AG10803 (cell line): ENCODE measurements around the gene HOXC11.

Experiments
- DNase-seq: peaks from one replicate; pipeline ENCODE4 v3.0.0; 2010; ENCODE audit warnings: low read depth
- H3K4me3 ChIP-seq: 2 replicates; pipeline ENCODE4 v1.5.1; 2011; ENCODE audit warnings: mild to moderate bottlenecking, low read length, control low read depth
- TF ChIP-seq, protein P1 (sequence below): conservative IDR thresholded peaks from 2 replicates; pipeline ENCODE4 v1.5.1; 2011; ENCODE audit warnings: mild to moderate bottlenecking, low read length, control low read depth, inconsistent platforms

HOXC11 gene

DNA sequence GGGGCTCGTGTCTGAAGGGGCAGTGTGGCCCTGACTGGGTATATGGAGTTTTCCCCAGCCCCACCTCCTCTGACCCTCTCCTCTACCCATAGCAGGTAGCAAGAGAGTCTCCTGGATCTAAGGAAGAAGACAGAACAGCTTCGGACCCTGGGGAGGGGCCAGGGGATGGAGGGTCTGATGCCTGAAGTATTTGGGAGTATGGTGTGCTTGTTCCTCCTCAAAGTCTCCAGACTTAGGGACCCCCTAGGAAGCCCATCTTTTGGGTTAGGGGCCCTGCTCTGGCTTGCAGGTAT lies 35.3 kb downstream of the HOXC11 start:
- TF ChIP-seq, protein P1, sequence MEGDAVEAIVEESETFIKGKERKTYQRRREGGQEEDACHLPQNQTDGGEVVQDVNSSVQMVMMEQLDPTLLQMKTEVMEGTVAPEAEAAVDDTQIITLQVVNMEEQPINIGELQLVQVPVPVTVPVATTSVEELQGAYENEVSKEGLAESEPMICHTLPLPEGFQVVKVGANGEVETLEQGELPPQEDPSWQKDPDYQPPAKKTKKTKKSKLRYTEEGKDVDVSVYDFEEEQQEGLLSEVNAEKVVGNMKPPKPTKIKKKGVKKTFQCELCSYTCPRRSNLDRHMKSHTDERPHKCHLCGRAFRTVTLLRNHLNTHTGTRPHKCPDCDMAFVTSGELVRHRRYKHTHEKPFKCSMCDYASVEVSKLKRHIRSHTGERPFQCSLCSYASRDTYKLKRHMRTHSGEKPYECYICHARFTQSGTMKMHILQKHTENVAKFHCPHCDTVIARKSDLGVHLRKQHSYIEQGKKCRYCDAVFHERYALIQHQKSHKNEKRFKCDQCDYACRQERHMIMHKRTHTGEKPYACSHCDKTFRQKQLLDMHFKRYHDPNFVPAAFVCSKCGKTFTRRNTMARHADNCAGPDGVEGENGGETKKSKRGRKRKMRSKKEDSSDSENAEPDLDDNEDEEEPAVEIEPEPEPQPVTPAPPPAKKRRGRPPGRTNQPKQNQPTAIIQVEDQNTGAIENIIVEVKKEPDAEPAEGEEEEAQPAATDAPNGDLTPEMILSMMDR = no peak
- peak overlapping the region; percentile 98 for H3K4me3 ChIP-seq

DNA sequence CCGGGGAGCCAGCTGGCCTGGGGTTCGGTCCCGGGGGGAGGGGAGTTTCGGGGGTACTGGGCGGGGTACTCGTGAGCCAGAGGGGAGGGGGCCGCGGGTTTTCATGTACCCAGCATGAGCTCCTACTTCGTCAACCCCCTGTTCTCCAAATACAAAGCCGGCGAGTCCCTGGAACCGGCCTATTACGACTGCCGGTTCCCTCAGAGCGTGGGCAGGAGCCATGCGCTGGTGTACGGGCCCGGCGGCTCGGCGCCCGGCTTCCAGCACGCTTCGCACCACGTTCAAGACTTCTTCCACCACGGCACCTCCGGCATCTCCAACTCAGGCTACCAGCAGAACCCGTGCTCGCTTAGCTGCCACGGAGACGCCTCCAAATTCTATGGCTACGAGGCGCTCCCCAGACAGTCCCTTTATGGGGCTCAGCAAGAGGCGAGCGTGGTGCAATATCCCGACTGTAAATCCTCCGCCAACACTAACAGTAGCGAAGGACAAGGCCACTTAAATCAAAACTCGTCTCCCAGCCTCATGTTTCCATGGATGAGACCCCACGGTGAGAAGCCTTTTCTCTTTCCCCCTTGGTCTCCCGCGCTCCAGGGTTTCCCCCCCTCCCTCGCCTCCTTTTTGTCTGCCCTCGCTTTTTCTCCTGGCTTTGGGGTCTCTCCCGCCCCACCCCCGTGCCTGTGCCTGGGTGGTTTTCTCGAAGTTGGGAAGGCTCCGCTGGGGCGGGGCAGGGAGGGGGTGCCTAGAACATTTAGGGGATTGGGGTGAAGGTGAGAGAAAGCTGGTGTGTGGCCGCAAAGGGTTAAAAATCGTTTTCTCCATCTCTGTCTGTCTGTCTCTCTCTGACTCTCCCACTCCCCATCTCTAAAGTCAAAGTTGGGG lies 36.5 kb downstream of the HOXC11 start:
- no peak for DNase-seq
- peak overlapping the region; percentile 98 for H3K4me3 ChIP-seq
- TF ChIP-seq, protein P1 = no peak

More for the DNA sequence above, 35.3 kb downstream of the HOXC11 start:
- DNase-seq = no peak

DNA sequence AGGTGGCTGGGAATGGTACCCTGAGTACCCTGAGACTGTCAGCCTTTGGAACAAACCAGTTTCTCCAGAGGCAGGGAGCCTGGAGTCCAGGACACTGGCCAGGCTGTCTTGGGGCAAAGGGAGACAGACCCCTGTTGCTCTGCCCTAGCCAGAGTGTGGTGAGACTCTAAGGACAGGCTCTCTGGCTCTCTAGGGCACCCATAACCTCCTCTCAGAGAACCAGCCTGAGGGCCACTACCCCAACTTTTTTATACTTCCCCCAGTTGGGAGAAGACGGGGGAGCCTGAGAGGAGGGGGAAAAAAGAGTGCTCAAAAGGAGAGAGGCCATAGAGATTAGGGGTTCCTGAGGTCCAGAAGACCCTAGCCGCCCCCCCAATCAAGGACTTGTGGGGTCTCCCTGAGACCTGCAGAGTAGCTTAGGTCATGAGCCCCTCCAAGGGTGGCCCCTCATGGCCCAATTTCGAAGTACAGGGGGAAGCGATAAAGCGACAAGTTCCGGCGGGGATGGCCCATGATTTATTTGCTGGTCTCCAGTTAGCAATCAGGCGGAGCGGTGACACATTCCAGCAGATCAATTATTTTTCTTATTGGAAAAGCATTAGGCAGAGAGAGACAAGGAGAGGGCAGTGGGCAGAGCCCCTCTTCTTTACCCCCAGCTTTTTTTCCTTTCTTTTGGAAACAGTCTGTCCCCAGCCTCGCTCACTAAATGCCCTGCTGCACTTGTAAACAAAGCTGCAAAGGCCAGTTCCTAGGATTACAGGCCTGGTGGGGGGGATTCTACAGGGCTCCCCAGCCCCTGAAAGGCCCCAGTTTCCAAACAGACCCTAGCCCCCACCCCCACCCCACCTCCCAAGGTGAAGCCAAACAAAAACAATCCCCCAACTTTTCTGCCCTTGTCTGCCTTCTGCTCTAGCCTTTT lies 37.4 kb downstream of the HOXC11 start:
- TF ChIP-seq, protein P1 = no peak
- DNase-seq = no peak
- H3K4me3 ChIP-seq = peak overlapping the region; percentile 98

DNA sequence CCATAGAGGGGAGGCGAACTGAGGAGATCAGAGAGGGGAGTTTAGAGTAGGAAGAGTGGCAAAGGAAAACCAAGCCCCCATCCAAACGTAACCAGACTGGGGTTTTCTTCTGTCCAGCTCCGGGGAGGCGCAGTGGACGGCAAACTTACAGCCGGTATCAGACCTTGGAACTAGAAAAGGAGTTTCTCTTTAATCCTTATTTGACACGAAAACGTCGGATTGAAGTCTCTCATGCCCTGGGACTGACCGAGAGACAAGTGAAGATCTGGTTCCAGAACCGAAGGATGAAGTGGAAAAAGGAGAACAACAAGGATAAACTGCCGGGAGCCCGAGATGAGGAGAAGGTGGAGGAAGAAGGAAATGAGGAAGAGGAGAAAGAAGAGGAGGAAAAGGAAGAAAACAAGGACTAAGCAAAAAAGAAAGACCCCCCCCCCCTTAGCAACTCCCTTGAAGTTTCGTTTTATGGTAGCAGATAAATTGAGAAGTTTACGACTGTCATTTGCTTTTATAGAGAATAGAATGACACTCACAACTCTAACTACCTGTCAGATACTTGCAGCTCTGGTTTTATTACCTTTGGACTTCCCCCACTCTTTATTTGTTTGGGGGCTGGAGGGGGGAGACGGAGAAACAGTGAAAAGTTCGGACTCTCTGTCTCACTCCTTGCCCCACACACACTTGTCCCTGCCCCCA lies 38.2 kb downstream of the HOXC11 start:
- TF ChIP-seq, protein P1 = no peak
- peak overlapping the region; percentile 98 for H3K4me3 ChIP-seq
- no peak for DNase-seq

DNA sequence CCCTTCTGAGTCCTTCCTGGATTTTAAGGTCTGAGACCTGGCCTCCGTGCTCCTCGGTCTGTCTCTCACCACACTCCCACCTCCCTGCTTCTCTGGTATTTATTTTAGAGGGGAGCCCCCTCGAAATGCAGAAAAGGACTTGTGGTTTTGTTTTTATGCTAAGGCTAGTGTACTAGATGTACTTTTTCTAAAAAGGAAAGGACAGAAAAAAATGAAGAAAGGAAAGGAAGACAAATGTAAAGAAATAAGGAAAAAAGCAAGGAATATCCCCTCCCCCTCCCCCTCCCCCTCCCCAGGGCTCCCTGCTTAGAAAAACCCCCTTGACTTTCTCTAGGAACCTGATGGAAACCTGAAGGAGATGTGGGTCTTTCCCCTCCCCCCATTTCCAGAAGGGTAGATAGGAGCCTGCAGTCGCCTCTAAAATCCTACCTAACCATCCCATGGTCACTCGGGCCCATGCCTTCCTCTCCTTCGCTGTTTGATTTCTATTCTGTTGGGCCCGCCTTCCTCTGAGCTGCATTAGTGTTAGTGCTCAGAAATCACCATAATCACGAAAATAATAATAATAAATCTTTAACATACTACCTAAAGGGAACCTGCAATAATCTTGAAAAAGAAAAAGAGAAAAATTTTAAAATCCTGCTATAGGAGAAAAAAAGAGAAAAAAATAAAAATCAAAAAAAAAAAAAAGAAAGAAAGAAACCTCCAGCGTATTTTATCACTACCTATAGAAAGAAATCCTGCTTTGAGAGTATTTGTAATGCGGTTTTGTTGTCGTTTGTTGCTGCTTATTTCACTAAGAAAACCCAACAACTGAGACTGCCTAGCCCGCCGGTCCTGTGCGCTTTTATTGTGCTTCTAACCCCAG lies 39.0 kb downstream of the HOXC11 start:
- TF ChIP-seq, protein P1 = no peak
- no peak for DNase-seq
- peak overlapping the region; percentile 98 for H3K4me3 ChIP-seq
